HCT116 (cell line): ENCODE data around the gene BEND3. TPM values are rescaled to one million over a fixed set of nuclear protein-coding genes. Genes with fewer than 3 reads are reported as not detected.

Source experiments
- ATAC-seq: fragments of 200-7000 bp; cut with Tn5 transposase; 2 replicates; pipeline ENCODE4 v1.9.1; 2020; ENCODE audit warnings: mild to moderate bottlenecking, moderate library complexity
- BruUV-seq: library from RNA; stranded (reverse); fragments of 400-500 nt; replicated peaks from 2 replicates; lab custom pipeline; 2021; lab: Mats Ljungman, UMichigan
- CTCF ChIA-PET: fragments of 300-600 bp; sonication (Branson Sonifier 250); formaldehyde crosslinking; loops from one replicate; lab custom pipeline; 2021; ENCODE audit warnings: antibody characterized with exemption; lab: Charles Lee
- POLR2A ChIA-PET: fragments of 300-600, 350-600 bp; sonication (Branson Sonifier 250); formaldehyde crosslinking; loops from one replicate; lab custom pipeline; 2021; ENCODE audit warnings: antibody characterized with exemption; lab: Charles Lee
- RAD21 ChIA-PET, 2 experiments: fragments of 300-600 bp; sonication (Branson Sonifier 250); formaldehyde crosslinking; loops; one replicate each; lab custom pipeline; 2023; ENCODE audit warnings: low total read pairs in 2 of 2; ENCODE audit not compliant: uncharacterized antibody in 2 of 2, unreplicated experiment in 2 of 2, low non-redundant PET in 1 of 2; lab: Charles Lee
- DNase-seq: peaks from one replicate; pipeline ENCODE4 v3.0.0-alpha.2; 2010; ENCODE audit warnings: low read depth, low spot score
- H2AFZ ChIP-seq: fragments of 200-600 bp; shearing (Covaris generic), sonication (generic); 2 replicates; pipeline ENCODE4 v1.6.1; 2017; ENCODE audit warnings: low read depth, mixed run types, mixed read lengths, antibody characterized with exemption, low read length; ENCODE audit not compliant: poor library complexity, severe bottlenecking
- H3K27ac ChIP-seq: 2 replicates; pipeline ENCODE4 v1.5.1; 2012; ENCODE audit warnings: low read depth, low read length
- H3K27me3 ChIP-seq: fragments of 200-600 bp; sonication (generic); 2 replicates; pipeline ENCODE4 v1.6.1; 2016; ENCODE audit warnings: mixed run types, low read length, mixed read lengths; ENCODE audit not compliant: insufficient read depth
- H3K36me3 ChIP-seq, 2 experiments: fragments of 200-500 bp in 1 of 2; fragments of 200-600 bp in 1 of 2; sonication (Bioruptor generic) in 1 of 2; sonication (generic) in 1 of 2; 2 replicates each; pipeline versions ENCODE4 v1.5.1 to v1.6.1; 2014 to 2016; ENCODE audit warnings: low read length in 2 of 2, inconsistent platforms in 1 of 2, mixed read lengths in 1 of 2, mixed run types in 1 of 2; ENCODE audit not compliant: insufficient read depth in 2 of 2, control insufficient read depth in 1 of 2
- H3K4me1 ChIP-seq, 2 experiments: fragments of 200-600 bp in 1 of 2; sonication (generic) in 1 of 2; 2 replicates each; pipeline versions ENCODE4 v1.5.1 to v1.6.1; 2012 to 2017; ENCODE audit warnings: low read length in 2 of 2, inconsistent platforms in 1 of 2, mild to moderate bottlenecking in 1 of 2, mixed read lengths in 1 of 2, mixed run types in 1 of 2, moderate library complexity in 1 of 2; ENCODE audit not compliant: insufficient read depth in 2 of 2, control insufficient read depth in 1 of 2
- H3K4me2 ChIP-seq: fragments of 200-600 bp; sonication (generic); 2 replicates; pipeline ENCODE4 v1.6.1; 2017; ENCODE audit warnings: mixed run types, low read length, mixed read lengths
- H3K4me3 ChIP-seq, 2 experiments: fragments of 200-600 bp in 1 of 2; sonication (generic) in 1 of 2; replicated peaks in 1 of 2; 2 replicates each; pipeline ENCODE4 v1.5.1; 2011 to 2016; ENCODE audit warnings: low read length in 2 of 2, control low read depth in 1 of 2, low read depth in 1 of 2, mild to moderate bottlenecking in 1 of 2, mixed read lengths in 1 of 2, mixed run types in 1 of 2
- H3K79me2 ChIP-seq: fragments of 200-600 bp; sonication (generic); 2 replicates; pipeline ENCODE4 v1.6.1; 2017; ENCODE audit warnings: mild to moderate bottlenecking, mixed run types, low read length, moderate library complexity, mixed read lengths; ENCODE audit not compliant: insufficient read depth
- H3K9ac ChIP-seq: fragments of 200-600 bp; sonication (generic); 2 replicates; pipeline ENCODE4 v1.6.1; 2016; ENCODE audit warnings: low read length, mixed read lengths
- H3K9me2 ChIP-seq: fragments of 200-600 bp; sonication (generic), shearing (Covaris generic); 2 replicates; pipeline ENCODE4 v1.6.1; 2017; ENCODE audit warnings: mixed run types, mild to moderate bottlenecking, moderate library complexity; ENCODE audit not compliant: insufficient read depth
- H3K9me3 ChIP-seq, 2 experiments: fragments of 200-500 bp in 1 of 2; fragments of 200-600 bp in 1 of 2; sonication (Bioruptor generic) in 1 of 2; sonication (generic) in 1 of 2; 2 replicates each; pipeline ENCODE4 v1.6.1; 2014 to 2017; ENCODE audit warnings: low read length in 2 of 2, mixed read lengths in 2 of 2, inconsistent platforms in 1 of 2, low read depth in 1 of 2, mild to moderate bottlenecking in 1 of 2, mixed run types in 1 of 2, moderate library complexity in 1 of 2; ENCODE audit not compliant: control insufficient read depth in 1 of 2, insufficient read depth in 1 of 2
- H4K20me1 ChIP-seq: fragments of 200-600 bp; sonication (generic), shearing (Covaris generic); 2 replicates; pipeline ENCODE4 v1.6.1; 2017; ENCODE audit warnings: mixed run types, mild to moderate bottlenecking, moderate library complexity; ENCODE audit not compliant: insufficient read depth
- EGR1 ChIP-seq: IDR thresholded peaks from 2 replicates; pipeline ENCODE4 v1.6.1; 2012; ENCODE audit warnings: low read depth
- EZH2 ChIP-seq: fragments of 200-600 bp; sonication (generic); IDR thresholded peaks from 2 replicates; pipeline ENCODE4 v1.6.1; 2017; ENCODE audit warnings: antibody characterized with exemption, mixed run types
- POLR2AphosphoS5 ChIP-seq: IDR thresholded peaks from 2 replicates; pipeline ENCODE4 v1.6.1; 2011; ENCODE audit warnings: mild to moderate bottlenecking, low read depth, low read length, moderate library complexity
- SRF ChIP-seq: IDR thresholded peaks from 2 replicates; pipeline ENCODE4 v1.6.1; 2012; ENCODE audit warnings: low read depth
- TCF7L2 ChIP-seq: IDR thresholded peaks from 2 replicates; pipeline ENCODE4 v1.7.0; 2011; ENCODE audit warnings: borderline replicate concordance, inconsistent platforms; ENCODE audit not compliant: insufficient read depth, insufficient read length; ENCODE audit errors: extremely low read depth
- ZNF274 ChIP-seq: fragments of 200-500 bp; sonication (Bioruptor generic); IDR thresholded peaks from 2 replicates; pipeline ENCODE4 v1.6.1; 2014; ENCODE audit warnings: mild to moderate bottlenecking, low read depth, low read length, inconsistent platforms
- intact Hi-C: fragments of 100-400 bp; cut with micrococcal nuclease; formaldehyde crosslinking; loops from 2 replicates; pipeline ENCODE4 v1.10.0; 2022
- total RNA-seq: library from RNA; stranded (reverse); gene quantifications from one replicate; pipeline ENCODE4 v1.2.1, GENCODE V29; 2021; ENCODE audit not compliant: unreplicated experiment
- TF ChIP-seq, protein P1 (sequence below), 3 experiments: fragments of 200-600 bp in 1 of 3; sonication (generic) in 1 of 3; IDR thresholded peaks in 2 of 3; conservative IDR thresholded peaks in 1 of 3; 2 replicates each; pipeline ENCODE4 v1.5.1; 2012 to 2017; ENCODE audit warnings: low read depth in 2 of 3, low read length in 2 of 3, antibody characterized with exemption in 1 of 3, borderline replicate concordance in 1 of 3, control low read depth in 1 of 3, mild to moderate bottlenecking in 1 of 3, mixed read lengths in 1 of 3, mixed run types in 1 of 3, moderate library complexity in 1 of 3; ENCODE audit not compliant: insufficient read depth in 1 of 3

Gene BEND3
- total RNA-seq, 1 experiment from 2014 or later = 6.3 TPM

DNA sequence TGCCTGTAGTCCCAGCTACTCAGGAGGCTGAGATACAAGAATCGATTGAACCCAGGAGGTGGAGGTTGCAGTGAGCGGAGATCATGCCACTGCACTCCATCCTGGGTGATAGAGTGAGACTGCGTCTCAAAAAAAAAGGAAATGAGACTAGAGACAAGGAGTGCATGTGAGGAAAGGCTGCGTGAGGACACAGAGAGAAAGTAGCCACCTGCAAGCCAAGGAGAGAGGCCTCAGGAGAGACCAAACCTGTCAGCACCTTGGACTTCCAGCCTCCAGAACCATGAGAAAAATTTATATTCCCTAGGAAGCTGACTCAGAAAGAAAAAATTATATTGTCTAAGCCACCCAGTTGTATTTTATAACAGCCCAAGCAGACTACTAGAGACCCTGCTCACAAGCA is 7.4 kb upstream of the BEND3 start:
- Histone ChIP-seq H3K4me3 (no peak overlapping the region), H3K27ac (no peak overlapping the region), H3K79me2 (no peaks in the 10 kb centered on the region), H3K4me2 (no peak overlapping the region), H3K9ac (no peak overlapping the region), H3K9me3 (no peaks in the 10 kb centered on the region), H3K4me1 (peaks cover 8 to 10% of the 10 kb centered on the region in 2 experiments; a peak in 3 of 4 replicates), H3K27me3 (no peaks in the 10 kb centered on the region), H2AFZ (no peak overlapping the region), H3K36me3 (no peaks in the 10 kb centered on the region), H3K9me2 (no peaks in the 10 kb centered on the region), H4K20me1 (no peaks in the 10 kb centered on the region)
- DNase-seq (no peak), ATAC-seq (no peak)
- POLR2A ChIA-PET = no interaction called here
- TF ChIP-seq ZNF274 = no peak
- TF ChIP-seq, protein P1, sequence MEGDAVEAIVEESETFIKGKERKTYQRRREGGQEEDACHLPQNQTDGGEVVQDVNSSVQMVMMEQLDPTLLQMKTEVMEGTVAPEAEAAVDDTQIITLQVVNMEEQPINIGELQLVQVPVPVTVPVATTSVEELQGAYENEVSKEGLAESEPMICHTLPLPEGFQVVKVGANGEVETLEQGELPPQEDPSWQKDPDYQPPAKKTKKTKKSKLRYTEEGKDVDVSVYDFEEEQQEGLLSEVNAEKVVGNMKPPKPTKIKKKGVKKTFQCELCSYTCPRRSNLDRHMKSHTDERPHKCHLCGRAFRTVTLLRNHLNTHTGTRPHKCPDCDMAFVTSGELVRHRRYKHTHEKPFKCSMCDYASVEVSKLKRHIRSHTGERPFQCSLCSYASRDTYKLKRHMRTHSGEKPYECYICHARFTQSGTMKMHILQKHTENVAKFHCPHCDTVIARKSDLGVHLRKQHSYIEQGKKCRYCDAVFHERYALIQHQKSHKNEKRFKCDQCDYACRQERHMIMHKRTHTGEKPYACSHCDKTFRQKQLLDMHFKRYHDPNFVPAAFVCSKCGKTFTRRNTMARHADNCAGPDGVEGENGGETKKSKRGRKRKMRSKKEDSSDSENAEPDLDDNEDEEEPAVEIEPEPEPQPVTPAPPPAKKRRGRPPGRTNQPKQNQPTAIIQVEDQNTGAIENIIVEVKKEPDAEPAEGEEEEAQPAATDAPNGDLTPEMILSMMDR (IDR thresholded peaks at IDR 0.05 in 2 of 3, conservative IDR thresholded peaks at IDR 0.05 in 1 of 3; ENCODE audit: borderline replicate concordance in 1 of 3, insufficient read depth in 1 of 3, low read depth in 2 of 3, low read length in 2 of 3) = no peak
- CTCF ChIA-PET = no interaction called here
- intact Hi-C loops = no loop called here
- BruUV-seq = no TSS peak
- RAD21 ChIA-PET = no interaction called here

DNA sequence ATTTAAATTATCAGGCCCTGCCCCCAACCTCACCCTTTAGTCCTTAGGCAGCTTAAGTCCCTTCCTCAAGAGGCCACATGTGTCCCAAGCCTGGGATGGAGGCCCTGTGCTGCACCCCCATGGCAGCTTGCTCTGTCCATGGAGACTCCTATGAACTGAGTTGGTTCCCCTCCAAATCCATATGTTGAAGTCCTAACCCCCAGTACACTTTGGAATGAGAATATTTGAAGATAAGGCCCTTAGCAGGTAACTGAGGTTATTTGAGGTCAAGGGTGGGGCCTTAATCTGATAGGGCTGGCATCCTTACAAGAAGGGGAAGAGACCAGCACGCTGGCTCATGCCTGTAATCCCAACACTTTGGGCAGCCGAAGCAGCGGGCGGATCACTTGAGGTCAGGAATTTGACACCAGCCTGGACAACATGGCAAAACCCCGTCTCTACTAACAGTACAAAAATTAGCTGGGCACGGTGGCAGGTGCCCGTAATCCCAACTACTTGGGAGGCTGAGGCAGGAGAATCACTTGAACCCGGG is 6.7 kb upstream of the BEND3 start:
- Histone ChIP-seq H3K9me2 (no peaks in the 10 kb centered on the region), H3K9me3 (no peaks in the 10 kb centered on the region), H3K9ac (no peak overlapping the region), H3K4me2 (no peak overlapping the region), H3K4me3 (no peak overlapping the region), H4K20me1 (no peaks in the 10 kb centered on the region), H2AFZ (no peak overlapping the region), H3K27ac (no peak overlapping the region), H3K36me3 (no peaks in the 10 kb centered on the region), H3K79me2 (no peaks in the 10 kb centered on the region), H3K27me3 (no peaks in the 10 kb centered on the region), H3K4me1 (peaks cover 8 to 10% of the 10 kb centered on the region in 2 experiments; a peak in 3 of 4 replicates)
- intact Hi-C loops = no loop called here
- ChIA-PET CTCF (no interaction called here), POLR2A (no interaction called here), RAD21 (no interaction called here)
- TF ChIP-seq SRF (no peak), EZH2 (no peak), POLR2AphosphoS5 (no peak), EGR1 (no peak), TCF7L2 (no peak)
- TF ChIP-seq, protein P1 (IDR thresholded peaks at IDR 0.05 in 2 of 3, conservative IDR thresholded peaks at IDR 0.05 in 1 of 3; ENCODE audit: borderline replicate concordance in 1 of 3, insufficient read depth in 1 of 3, low read depth in 2 of 3, low read length in 2 of 3) = no peak
- DNase-seq (no peak), ATAC-seq (no peak)
- no TSS peak for BruUV-seq
